HG03097 (cell line): ENCODE data around the gene SCFD2.

Experiments used
- ATAC-seq: cut with Tn5 transposase; IDR thresholded peaks from one replicate; pipeline ENCODE4 v1.9.1; 2021; ENCODE audit not compliant: unreplicated experiment, low FRiP score

Gene SCFD2

DNA sequence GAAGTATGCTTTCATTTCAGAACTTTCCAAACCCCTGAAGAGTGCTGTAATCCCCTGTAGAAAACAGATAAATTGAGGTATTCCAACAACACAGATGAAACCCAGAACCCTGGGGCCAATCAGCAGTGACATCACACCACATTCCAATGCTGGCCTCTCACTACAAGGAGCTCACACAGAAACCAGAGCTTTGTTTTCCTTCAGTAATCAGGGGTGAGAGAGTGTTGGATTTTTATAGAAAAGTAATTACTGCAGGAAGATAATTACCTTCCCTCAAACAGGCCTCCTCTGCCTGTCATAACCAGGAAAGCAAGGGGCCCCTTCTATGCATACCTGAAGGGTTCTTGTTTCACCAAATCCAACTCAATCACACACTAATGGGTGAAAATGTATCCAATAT lies 246.2 kb downstream of the SCFD2 start:
- ATAC-seq = no peak

DNA sequence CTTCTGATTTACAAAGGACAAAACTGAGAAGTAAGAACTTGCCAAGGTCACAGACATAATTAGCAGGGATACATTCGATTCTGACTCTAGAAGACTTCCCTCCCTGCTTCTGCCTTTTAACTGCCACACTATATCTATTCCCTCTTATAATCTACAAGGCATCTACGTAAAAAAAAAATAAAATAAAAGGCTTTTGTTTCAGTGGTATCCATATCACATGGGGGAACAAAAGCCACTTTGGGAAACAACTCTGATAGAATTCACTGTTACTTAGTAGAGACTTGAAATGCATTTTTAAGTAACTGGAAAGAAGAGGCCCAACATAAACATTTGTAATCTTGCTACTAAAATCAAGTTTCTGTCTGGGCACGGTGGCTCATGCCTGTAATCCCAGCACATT lies 247.2 kb downstream of the SCFD2 start:
- no peak for ATAC-seq

DNA sequence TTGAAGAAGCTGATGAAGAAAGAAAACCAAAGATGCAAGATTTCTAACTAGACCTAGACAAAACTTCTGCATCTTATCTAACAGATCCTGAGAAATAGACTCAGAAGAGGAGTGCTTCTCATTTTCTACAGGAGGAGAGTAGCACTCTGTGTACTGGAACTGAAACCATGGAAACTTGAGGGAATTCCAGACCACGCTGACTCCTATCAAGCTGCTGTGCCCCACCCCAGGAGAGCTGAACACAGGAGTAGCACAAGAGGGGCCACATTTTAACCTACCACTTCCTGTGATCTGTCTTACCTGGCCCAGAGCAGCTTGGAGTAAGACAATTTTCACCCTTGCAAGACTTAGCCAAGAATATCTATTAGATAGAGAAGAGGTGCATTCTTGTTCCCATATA lies 248.9 kb downstream of the SCFD2 start:
- ATAC-seq = no peak

DNA sequence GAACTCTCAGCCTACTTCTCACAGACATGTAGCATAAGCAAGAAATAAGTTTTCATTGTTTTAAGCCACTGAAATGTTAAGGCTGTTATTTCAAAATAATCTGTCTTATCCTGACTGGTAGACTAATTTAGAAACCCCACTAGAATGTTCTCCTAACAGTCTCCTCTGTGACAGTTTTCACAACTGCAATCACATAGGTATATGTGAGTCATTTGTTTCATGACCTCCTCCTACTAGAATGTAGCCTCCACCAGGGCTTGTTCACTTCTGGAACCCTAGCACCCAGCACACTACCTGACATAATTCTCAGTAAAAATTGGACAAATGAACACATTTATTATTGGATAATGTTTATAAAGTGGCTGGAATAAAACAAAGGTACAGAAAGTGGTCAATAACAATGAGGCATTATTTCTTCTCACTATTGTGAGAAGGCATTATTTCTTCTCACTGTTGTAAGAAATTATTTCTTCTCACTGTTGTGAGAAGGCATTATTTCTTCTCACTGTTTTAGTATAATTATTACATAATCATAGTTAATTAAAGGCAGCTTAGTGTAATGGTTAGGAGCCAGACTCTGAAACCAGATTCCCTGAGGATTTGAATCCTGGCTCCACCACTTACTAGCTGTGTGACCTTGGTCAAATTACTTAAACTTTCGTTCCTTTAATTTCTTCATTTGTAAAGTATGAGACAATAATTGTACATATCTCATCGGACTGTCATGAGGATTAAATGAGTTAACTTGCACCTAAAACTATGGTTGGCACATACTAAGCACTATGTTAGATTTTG lies 252.2 kb downstream of the SCFD2 start:
- ATAC-seq = no peak

DNA sequence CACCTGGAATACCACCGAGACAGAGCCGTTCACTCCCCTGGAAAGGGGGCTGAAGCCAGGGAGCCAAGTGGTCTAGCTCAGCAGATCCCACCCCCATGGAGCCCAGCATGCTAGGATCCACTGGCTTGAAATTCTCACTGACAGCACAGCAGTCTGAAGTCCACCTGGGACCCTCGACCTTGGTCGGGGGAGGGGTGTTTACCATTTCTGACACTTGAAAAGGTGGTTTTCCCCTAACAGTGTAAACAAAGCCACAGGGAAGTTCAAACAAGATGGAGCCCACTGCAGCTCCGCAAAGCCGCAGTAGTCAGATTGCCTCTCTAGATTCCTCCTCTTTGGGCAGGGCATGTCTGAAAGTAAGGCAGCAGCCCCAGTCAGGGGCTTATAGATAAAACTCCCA lies 260.5 kb downstream of the SCFD2 start:
- ATAC-seq = no peak

DNA sequence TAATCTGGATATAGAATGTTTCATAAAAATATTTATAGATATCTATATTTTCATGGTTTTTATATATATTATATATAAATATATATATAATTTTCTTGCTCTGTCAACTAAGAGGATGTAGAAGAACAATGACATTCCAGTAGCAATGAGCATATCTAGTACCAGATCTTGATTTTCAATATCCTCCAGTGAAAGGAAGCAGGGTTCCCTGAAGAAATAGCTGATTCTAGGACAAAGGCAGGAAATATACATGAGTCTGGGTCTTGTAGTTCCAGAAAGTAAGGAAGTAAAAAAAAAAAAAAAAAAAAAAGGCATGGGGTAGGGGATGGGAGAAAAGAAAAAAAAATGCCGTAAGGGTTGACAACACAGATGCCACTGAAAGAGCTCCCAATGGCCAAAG lies 262.4 kb downstream of the SCFD2 start:
- ATAC-seq = no peak

DNA sequence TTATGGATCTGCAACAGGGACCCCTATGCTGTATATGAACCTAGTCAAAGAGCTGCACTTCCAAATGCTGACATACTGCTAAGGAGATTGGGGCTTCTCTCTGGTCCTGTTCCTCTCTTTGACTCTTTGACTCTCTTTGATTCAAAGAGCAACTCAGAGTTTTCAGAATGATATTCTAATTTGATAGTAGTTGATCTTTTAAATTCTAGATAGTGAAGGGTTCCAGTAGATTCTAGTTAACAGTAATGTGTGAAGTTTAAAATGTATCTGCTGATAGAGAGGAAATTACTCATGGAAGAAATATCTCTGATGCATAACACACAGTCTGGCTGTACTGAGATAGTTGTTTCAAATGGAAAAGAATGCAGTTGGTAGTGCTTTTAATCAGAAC lies 264.7 kb downstream of the SCFD2 start:
- ATAC-seq = no peak

DNA sequence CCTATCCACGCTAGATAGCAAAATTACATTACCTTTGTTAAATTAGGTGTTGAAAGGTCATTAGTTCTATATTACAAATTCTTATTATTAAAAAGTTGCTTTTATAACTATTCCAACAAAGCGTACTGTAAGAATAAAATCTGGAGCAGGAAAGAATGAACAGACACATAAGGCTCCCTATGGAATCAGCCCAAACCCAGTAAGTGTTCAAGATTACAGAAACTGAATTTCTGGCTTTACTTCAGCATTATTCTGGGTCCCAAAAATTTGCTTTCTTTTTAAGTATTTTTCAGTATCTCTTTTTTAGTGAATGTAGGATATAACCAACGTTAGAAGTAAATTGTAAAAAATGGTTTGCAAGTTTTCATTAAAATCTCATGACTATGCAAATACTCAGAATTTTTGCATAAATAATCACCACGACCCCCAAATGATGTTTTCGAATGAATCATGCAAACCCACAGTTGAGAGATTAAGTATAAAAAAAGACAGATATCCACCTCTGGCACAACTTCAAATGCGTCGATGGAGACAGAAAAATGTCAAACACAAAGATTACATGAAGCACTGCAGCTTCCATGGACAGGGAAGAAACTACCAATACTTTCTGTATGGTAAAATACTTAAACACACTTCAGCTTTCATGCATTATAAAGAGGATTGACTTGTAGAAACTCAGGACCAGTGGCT lies 265.2 kb downstream of the SCFD2 start:
- ATAC-seq = no peak

DNA sequence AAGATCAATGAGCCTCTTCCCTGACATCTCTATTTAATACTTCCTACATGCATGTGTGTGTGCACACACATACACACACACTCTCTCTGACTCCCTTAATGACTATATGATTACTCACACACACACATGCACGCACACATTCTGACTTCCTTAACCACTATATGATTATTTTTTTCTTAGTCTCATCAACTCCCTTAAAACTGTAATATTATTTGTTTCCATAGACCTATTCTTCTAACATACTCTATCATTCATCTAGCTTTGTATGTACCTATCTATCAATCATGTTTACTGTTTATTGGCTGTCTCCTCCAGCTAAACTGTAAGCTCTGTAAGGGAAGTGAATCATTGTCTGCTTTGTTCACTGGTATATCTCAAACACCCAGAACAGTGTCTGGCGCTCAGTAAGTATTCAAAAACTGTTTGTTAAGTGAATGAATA lies 267.2 kb downstream of the SCFD2 start:
- no peak for ATAC-seq

DNA sequence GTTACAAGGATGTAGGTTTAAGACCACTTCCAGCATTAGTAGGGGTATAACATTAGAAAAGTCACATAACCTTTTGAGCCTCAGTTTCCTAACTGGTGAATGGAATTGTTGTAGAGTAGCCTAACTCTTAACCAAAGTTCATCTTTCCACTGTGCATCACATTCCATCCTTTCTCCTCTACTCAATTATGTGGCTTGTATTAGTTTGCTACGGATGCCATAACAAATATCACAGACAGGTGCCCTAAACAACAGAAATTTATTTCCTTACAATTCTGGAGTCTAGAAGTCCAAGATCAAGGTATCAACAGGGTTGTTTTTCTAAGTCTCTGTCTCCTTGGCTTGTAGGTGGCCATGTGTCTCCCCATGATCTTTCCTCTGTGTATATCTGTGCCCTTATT lies 271.8 kb downstream of the SCFD2 start:
- no peak for ATAC-seq

DNA sequence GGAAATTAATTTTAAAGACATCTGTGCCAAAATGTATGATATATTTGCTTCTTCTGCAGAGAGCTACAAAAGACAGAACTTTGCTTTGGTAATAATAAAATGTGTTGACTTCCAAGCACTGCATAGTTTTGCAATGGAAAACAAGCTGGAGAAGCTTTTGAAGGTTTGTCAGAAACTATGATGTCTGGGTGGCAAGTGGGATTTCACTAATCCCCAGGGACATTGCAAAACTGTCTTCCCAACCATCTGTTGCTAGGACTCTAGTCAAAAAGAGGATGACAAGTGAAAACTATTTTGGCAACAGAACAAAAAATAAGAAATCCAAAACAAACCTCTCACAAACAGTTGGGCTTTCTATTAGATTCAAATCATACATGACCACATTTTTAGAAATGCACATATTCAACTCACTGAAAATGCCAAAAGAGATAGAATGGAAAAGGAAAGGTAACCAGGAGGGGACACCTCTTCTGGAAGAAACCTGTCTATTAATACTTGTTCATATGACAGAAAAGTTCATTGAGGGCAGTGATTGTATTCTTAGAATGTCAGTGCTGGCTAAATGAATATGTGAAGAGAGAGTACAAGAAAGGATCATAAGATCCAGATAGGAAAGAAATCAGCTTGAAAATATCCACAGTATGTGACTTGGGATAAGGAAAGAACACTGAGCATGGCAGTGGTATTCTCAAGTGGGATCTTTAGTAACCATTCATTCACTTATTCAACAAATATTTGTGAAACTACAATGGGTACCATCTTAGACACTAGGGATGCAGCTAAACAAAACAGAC lies 275.7 kb downstream of the SCFD2 start:
- ATAC-seq = no peak

DNA sequence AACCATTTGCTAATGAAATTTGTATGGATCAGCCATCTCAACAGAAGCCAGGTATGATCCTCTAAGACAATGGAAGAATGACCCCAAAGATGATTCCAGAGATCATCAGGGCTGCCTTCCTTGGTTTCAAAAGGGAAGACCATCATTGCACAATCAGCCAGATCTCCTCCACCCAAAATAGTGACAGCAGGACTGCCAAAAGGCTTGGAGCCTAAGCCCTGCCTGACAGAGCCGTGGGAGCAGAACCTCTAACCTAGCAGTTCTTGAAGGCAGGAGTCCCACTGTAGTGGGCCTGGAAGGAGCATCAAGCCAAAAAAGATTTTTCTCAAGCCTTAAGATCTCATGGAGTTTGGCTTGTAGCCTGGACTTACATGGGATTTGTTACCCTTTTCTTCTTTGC lies 277.7 kb downstream of the SCFD2 start:
- ATAC-seq = no peak

DNA sequence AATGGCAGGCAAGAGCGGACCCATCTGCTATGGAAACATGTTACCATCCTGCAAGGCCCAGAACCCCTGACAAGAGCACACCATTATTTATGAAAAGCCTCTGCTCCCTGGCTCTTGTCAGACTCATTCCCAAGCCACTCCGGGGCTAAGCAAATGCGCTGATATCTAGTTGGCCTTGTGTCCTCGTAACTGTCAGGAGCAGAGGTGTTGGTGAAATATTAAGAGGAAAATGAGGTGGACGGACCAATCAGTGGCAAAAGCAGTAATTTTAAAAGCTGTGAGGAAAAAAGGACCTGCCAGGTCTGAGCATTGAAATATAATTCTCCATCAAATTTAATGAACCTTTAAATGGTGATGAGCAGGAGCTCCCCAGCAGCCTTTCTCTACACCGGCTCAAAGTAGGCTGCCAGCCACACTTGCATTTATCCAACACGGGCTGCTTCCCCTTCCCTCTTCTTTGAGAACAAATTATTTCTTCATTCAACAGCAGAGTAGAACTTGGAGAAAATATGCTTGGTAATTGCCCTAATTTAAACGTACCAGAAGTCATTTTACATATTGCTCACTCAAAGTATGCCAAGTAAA lies 289.4 kb downstream of the SCFD2 start:
- no peak for ATAC-seq

DNA sequence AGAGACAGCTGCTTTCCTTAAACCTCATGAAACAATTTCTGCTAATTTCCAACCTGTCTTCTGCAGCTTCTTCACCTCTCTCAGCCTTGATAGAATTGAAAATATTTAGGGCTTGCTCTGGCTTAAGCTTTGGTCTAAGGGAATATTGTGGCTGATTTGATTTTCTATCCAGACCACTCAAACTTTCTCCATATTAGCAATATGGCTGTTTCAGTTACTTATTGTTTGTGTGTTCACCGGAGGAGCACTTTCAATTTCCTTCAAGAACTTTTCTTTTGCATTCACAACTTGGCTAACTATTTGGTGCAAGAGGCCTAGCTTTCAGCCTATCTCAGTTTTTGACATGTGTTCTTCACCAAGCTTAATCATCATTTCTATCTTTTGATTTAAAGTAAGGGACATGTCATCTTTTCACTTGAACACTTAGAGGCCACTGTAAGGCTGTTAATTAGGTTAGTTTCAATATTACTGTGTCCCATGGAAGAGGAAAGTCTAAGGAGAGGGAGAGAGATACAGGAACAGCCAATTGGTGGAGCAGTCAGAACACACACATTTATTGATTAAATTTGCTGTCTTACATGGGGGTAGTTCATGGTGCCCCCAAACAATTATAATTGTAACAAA lies 290.6 kb downstream of the SCFD2 start:
- ATAC-seq = no peak

DNA sequence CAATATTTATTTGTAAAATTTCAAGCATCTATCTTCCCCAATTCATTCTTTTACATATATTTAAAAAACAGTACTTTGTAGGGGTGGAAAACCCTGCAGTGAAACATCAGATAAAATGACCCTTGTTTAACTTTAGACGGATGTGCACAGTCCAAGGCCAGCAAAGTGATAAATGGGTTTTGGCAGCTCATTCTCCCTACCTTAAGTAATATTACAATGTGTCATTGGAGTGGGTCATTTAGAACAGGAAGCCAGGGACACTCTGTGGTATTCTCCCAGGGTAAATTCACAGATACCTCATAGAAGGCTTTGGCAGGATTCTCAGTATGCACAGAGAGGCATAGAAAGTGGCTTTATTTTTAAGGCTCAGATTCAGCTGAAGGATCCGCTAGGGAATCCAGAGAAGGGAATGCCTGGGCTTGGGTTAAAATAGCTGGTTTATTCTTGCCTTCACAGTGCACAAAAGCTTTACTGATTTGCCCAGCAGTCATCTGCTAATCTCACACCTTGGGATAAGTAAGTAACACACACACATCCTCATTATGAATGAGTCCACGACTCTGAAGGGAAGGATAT lies 297.0 kb downstream of the SCFD2 start:
- ATAC-seq = no peak

DNA sequence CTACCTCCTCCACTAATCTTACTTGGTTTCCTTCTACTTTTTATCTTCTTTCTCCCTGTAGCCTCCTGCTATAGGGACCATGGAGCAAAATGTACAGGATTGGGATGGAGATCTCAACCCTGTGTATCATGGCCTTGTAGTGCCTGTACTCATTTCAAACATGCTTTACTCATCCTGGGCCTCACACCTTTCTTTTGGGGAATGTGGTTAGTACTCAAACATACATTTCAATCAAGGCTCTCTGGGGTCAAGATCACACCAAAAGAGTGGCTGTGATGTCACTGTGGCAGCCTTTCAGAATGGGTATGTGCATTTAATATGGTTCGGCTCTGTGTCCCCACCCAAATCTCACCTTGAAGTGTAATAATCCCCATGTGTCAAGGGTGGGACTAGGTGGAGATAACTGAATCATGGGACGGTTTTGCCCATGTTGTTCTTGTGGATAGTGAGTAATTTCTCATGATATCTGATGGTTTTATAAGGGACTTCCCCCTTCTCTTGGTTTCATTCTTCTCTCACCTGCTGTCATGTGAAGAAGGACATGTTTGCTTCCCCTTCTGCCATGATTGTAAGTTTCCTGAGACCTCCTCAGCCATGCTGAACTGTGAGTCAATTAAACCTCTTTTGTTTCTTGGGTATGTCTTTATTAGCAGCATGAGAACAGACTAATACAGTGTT lies 298.6 kb downstream of the SCFD2 start:
- ATAC-seq = no peak

DNA sequence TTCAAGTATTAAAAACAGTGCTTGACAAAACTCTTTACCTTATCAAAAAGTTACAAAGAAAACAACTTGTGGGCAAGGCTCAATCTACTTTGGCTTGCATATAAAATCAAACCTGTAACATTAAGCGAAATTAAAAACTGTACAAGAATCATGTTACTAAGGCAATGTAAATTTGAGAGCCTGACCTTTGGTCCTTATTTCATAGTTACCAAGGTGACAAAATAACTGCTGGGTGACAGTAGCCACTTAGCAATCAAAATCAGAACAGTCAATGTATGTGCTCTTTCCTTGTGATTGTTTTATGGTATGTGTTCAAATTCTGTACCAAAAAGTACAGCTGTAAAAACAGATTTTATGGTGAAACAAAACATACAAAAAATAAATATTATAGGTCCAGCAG lies 299.7 kb downstream of the SCFD2 start:
- ATAC-seq = no peak

DNA sequence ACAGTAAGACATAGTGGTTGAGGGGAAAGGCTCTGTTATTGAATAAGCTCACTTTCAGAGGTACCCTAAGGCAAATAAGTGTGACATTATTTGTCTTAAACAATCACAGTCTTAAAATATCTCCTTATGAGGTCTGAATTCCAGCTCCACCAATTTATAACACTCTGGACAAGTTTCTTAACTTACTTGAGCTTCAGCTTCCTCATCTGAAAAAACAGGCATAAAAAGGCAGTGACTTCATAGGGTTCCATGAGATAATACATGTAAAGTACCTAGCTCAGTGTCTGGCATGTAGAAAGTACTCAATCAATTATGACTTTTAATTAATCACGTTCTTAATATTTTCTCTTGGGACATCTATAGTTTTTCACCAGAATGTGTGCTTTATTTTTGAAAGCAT lies 301.3 kb downstream of the SCFD2 start:
- ATAC-seq = no peak

DNA sequence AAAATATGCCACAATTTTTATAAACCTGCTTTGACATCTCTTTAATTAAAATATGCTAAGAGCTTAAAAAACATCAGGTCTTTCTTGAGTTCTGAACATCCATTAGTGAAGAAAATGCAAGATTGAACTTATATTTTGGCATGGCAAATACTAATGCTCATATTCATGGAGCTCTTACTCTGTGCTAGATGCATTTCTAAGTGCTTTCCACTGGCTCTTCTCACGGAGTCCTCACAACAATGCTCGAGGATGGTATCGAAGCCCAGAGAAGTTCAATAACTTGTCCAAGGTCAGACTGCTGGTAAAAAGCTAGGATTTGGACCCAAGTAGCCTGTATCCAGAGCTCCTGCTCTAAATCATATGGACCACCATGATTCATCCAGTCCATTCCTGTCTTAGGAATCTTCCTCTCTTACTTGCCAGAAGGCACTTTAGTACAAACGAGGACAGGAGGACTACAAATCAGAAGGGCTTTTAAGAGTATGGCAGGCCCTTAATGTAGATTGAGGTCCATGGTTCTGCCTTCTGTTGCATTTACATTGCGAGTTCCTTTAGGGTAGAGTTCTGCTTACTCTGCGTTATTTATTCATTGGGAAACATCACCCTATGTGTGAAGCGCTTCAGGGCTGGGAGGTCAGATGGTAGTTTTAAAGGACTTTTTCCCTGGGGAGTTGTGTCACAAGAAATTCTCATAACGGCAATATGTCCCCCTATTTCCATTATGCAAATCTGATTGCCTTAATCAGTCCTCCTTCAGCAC lies 304.6 kb downstream of the SCFD2 start:
- ATAC-seq = no peak
